Measurements from ENCODE around the gene PRG2.
A peak's percentile ranks its signal among the peaks of the same experiment; 100 is the strongest.

PRG2 gene

DNA sequence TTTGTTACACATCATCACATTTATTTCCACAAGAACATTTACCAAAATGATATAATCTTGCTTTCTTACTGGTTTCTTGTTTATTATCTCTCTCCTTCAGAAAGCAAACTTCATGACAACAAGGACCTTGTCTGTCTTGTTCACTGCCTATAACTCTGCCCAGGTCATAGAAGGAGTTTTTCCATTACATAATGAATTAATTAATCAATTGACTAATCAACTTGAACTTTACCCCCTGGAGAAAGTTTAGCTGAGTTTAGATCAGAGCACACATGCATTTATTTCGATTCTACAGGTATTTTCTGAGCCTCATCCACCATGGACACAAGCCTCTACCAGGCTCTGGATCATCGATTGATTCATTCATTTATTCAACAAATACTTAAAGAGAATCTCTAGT lies 6.3 kb upstream of the PRG2 start:
- DNase-seq (ENCODE audit: low spot score): no peak

DNA sequence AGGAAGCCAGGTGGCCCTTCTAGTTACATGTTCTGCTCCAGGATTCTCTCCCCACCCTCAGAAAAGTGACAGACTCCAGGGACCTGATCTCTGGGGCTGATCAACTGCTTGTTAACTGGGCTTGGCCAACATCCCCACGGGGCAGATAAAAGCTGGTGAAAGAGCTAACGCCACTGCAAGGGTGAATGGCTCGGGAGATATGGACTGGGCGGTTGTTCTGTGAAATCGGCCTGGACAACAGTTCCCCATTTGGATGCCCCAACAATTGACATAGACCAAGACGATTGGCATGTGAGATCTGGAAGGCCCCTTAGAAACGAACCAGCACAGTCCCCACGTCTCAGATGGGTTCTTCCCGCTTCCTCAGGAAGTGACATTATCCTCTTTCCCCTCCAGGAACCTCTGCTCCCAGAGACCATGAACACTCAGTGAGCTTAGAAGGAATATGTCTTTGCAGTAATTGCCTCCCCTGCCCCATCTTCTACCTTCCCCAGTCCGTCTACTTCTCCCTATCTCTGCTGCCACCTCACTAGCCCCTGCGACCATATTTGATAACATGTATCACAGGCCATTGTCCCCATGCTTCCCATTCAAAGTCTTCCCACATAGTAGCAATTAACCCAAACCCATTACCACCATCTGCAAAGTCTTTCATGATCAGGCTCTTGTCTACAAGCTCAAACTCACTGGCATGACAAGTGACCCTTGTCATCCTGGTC lies 5.6 kb upstream of the PRG2 start:
- peak; percentile 65 for DNase-seq (ENCODE audit: low spot score)

GRCh38 chr11:57394203-57394965 lies 3.9 kb upstream of the PRG2 start:
- no peak for DNase-seq (ENCODE audit: low spot score)

DNA sequence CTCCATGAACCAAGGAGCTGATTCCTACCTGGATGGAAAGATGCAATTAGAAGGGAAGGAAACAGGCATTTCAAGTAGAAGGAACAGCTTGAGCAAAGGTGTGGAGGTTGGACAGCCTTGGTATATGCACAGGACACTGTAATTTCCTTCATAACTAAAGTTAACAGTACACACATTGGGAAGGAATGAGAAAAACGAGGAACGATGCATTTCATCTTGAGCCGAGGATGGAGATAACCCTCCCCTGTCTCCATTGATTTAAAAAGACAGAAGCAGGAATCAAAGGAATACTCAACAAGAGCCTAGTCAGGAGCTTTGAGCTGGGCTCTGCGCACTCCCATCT lies 2.3 kb upstream of the PRG2 start:
- DNase-seq (ENCODE audit: low spot score): no peak

DNA sequence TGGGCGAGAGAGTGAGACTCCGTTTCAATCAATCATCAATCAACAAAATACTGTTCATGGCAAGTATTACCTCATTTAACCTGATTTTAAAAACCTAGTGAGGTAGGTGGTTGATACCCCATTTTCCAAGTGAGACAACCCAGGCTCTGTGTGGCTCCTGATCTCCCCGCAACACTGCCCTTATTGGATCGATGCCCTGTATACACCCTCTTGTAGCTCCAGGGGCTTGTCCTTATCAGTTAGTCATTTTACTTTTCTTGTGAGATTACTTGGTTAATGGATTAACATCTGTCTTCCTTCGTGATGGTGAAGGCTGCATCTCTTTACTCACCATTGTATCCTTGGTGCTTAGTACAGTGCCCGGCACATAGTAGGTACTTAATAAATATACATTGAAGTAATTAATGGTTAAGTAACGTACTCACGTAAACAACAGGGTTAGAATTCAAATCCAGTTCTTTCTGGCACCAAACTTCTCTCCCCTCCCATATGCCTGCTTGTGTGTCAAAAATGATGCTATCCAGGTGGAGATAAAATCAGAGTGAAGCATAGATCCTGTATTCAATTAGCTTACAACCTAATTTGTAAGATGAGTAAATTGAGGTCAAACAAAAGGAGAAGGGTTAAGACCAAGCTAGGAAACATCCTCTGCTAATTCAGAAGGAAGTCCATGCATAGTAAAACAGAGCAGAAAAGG lies 1.8 kb upstream of the PRG2 start:
- DNase-seq (ENCODE audit: low spot score): peak; percentile 41

DNA sequence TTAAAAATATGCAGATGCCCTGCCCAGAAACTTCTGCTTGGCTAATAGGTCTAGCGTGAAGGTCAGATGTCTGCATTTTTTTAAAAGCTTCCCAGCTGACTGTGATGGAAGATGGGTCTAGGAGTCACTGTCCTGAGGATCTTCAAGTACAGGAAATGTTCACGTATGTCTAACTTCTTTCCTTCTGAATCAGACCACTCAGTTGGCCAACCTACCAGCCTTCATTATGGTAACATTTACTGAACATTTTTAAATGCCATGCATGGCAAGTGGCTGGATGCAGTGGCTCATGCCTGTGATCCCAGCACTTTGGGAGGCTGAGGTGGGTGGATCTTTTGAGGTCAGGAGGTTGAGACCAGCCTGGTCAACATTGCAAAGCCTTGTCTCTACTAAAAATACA lies 1.1 kb upstream of the PRG2 start:
- DNase-seq (ENCODE audit: low spot score): no peak

- no peak for DNase-seq (ENCODE audit: low spot score)
Observed at GRCh38 chr11:57391111-57391510, 661 bp upstream of the PRG2 start.

- peak; percentile 31 for DNase-seq (ENCODE audit: low spot score)
Observed at GRCh38 chr11:57387289-57388030, 3.0 kb downstream of the PRG2 start.

GRCh38 chr11:57386178-57386940 lies 4.1 kb downstream of the PRG2 start:
- no peak for DNase-seq (ENCODE audit: low spot score)

- no peak for DNase-seq (ENCODE audit: low spot score)
Observed at GRCh38 chr11:57380975-57381374, 9.5 kb downstream of the PRG2 start, which contains the start of gene PRG3. Gene PRG3 (minus strand): TSS chr11:57381150. CDS start chr11:57380708, 442 bp downstream.

- no peak for DNase-seq (ENCODE audit: low spot score)
Observed at GRCh38 chr11:57379732-57380131, 10.7 kb downstream of the PRG2 start.

GRCh38 chr11:57378186-57378585 lies 12.3 kb downstream of the PRG2 start:
- no peak for DNase-seq (ENCODE audit: low spot score)

GRCh38 chr11:57377107-57377506 lies 13.3 kb downstream of the PRG2 start:
- no peak for DNase-seq (ENCODE audit: low spot score)

GRCh38 chr11:57376095-57377090 lies 14.1 kb downstream of the PRG2 start:
- no peak for DNase-seq (ENCODE audit: low spot score)

GRCh38 chr11:57375490-57375889 lies 15.0 kb downstream of the PRG2 start:
- no peak for DNase-seq (ENCODE audit: low spot score)

DNA sequence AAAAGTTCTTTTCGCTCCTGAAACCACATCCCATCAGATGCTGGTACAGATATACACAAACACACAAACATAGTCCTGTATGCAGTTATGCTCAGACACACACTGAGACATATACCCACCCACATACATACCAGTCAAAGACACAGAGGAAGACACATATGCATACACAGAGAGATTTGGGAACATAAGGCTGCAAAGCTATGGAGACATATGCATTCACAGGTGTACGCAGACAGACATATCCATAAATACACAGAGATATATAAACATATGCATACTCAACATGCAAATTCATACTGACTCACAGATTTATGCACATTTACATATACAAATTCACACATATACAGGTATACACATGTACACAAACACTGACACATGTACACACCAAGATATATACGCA lies 15.5 kb downstream of the PRG2 start:
- DNase-seq (ENCODE audit: low spot score): no peak

- DNase-seq (ENCODE audit: low spot score): no peak
Observed at GRCh38 chr11:57373146-57373545, 17.3 kb downstream of the PRG2 start.

DNA sequence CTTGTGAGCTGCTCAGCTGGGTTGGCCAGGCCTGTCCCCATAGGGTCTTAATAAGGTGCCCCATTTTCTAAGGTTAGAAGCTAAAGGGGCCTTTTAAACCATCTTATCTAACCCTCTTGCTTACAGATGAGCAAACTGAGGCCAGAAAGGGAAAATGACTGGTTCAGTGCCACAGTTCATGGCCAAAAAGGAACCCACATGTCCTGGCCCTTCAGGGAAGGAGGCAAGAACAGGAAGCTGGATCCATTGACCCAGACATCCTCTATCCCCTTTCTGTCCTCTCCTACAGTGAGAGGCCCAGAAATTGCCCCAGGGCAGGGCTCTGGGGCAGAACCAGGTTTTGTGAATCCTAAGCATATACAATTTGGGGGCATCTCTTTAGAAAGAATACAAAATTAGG lies 19.5 kb downstream of the PRG2 start:
- DNase-seq (ENCODE audit: low spot score): no peak

DNA sequence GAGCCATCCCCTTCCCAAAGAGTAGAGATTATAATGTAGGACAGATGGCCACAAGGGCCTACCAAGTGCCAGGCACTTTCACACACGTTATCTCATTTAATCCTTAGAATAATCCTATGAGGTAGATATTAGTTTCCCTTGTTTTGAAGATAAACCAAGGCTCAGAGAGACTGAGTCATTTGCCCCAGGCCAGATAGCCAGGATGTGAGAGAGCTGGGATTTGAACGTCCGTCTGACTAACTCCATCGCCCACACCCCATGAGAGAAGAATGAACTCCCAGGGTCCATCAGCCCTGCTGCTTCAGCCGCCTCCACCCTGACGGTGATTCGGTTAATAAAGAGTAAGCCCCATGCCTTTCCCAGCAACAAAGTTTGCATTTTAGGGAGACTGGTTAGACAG lies 20.2 kb downstream of the PRG2 start:
- no peak for DNase-seq (ENCODE audit: low spot score)

GRCh38 chr11:57368845-57369232 lies 21.6 kb downstream of the PRG2 start:
- no peak for DNase-seq (ENCODE audit: low spot score)
